PC-9 (cell line): ENCODE results near the gene ZNF335.

Source experiments
- CTCF ChIP-seq: fragments of 200-600 bp; sonication (generic); conservative IDR thresholded peaks from 2 replicates; pipeline ENCODE4 v1.6.1; 2017; ENCODE audit warnings: mixed run types, antibody characterized with exemption, mild to moderate bottlenecking, moderate library complexity
- EZH2 ChIP-seq: fragments of 200-600 bp; sonication (generic); IDR thresholded peaks from 2 replicates; pipeline ENCODE4 v1.8.0; 2017; ENCODE audit warnings: antibody characterized with exemption, low read depth

- TF ChIP-seq CTCF (no peak), EZH2 (no peak)
These were observed 29.5 kb upstream of the ZNF335 start for GRCh38 chr20:46001498-46001897.
